WERI-Rb-1 (cell line): Measurements from ENCODE around the gene TMEM213.

ENCODE experiments used
- DNase-seq: peaks from one replicate; pipeline ENCODE4 v3.0.0-alpha.2; 2020
- H3K27ac ChIP-seq: fragments of 250-450 bp; sonication (Bioruptor Pico); 2 replicates; pipeline ENCODE4 v1.5.1; 2020; ENCODE audit warnings: mild to moderate bottlenecking, moderate library complexity
- H3K27me3 ChIP-seq: fragments of 250-450 bp; sonication (Bioruptor Pico); 2 replicates; pipeline ENCODE4 v1.5.1; 2021; ENCODE audit warnings: mild to moderate bottlenecking, low read depth, moderate library complexity; ENCODE audit not compliant: insufficient read depth, severe bottlenecking
- H3K36me3 ChIP-seq: fragments of 250-450 bp; sonication (Bioruptor Pico); 2 replicates; pipeline ENCODE4 v1.5.1; 2020; ENCODE audit warnings: mild to moderate bottlenecking, moderate library complexity
- H3K4me3 ChIP-seq: 2 replicates; pipeline ENCODE4 v1.5.1; 2011; ENCODE audit warnings: low read depth, mild to moderate bottlenecking, control low read depth, low read length
- H3K9me3 ChIP-seq: fragments of 250-450 bp; sonication (Bioruptor Pico); 2 replicates; pipeline ENCODE4 v1.5.1; 2021; ENCODE audit warnings: mild to moderate bottlenecking, moderate library complexity; ENCODE audit not compliant: severe bottlenecking
- CTCF ChIP-seq: IDR thresholded peaks from 2 replicates; pipeline ENCODE4 v1.5.1; 2011; ENCODE audit warnings: low read depth, mild to moderate bottlenecking, control low read depth, inconsistent platforms, low read length

Gene TMEM213

GRCh38 chr7:138854115-138854645 lies 56.4 kb downstream of the TMEM213 start:
- peaks cover 37% of the 10 kb centered on the region for H3K36me3 ChIP-seq
- no peak for DNase-seq
- H3K4me3 ChIP-seq = no peak overlapping the region
- H3K27me3 ChIP-seq = no peaks in the 10 kb centered on the region
- H3K27ac ChIP-seq = no peak overlapping the region
- no peak for TF ChIP-seq CTCF
- peaks cover 8% of the 10 kb centered on the region for H3K9me3 ChIP-seq

GRCh38 chr7:138857728-138858127 lies 59.9 kb downstream of the TMEM213 start:
- no peaks in the 10 kb centered on the region for H3K9me3 ChIP-seq
- no peaks in the 10 kb centered on the region for H3K27me3 ChIP-seq
- TF ChIP-seq CTCF = no peak
- no peak overlapping the region for H3K27ac ChIP-seq
- no peak overlapping the region for H3K4me3 ChIP-seq
- no peak for DNase-seq
- H3K36me3 ChIP-seq = peaks cover 20% of the 10 kb centered on the region; the same call in 1 of the 2 replicates

GRCh38 chr7:138861051-138861450 lies 63.3 kb downstream of the TMEM213 start:
- Histone ChIP-seq H3K4me3 (no peak overlapping the region), H3K36me3 (peaks cover 20% of the 10 kb centered on the region; the same call in 1 of the 2 replicates), H3K9me3 (no peaks in the 10 kb centered on the region), H3K27ac (no peak overlapping the region), H3K27me3 (no peaks in the 10 kb centered on the region)
- no peak for TF ChIP-seq CTCF
- no peak for DNase-seq

GRCh38 chr7:138863931-138864330 lies 66.1 kb downstream of the TMEM213 start:
- DNase-seq = no peak
- Histone ChIP-seq H3K36me3 (peaks cover 10% of the 10 kb centered on the region), H3K27ac (no peak overlapping the region), H3K9me3 (no peaks in the 10 kb centered on the region), H3K27me3 (no peaks in the 10 kb centered on the region), H3K4me3 (no peak overlapping the region)
- TF ChIP-seq CTCF = no peak

GRCh38 chr7:138864667-138865066 lies 66.9 kb downstream of the TMEM213 start:
- Histone ChIP-seq H3K36me3 (peaks cover 10% of the 10 kb centered on the region), H3K4me3 (no peak overlapping the region), H3K27me3 (no peaks in the 10 kb centered on the region), H3K27ac (no peak overlapping the region), H3K9me3 (no peaks in the 10 kb centered on the region)
- DNase-seq = no peak
- no peak for TF ChIP-seq CTCF

GRCh38 chr7:138865843-138866242 lies 68.0 kb downstream of the TMEM213 start:
- no peaks in the 10 kb centered on the region for H3K9me3 ChIP-seq
- H3K27ac ChIP-seq = no peak overlapping the region
- H3K27me3 ChIP-seq = no peaks in the 10 kb centered on the region
- H3K4me3 ChIP-seq = no peak overlapping the region
- peak; percentile 53; the same call in 1 of the 2 replicates for TF ChIP-seq CTCF
- peaks cover 13% of the 10 kb centered on the region for H3K36me3 ChIP-seq
- peak; percentile 16 for DNase-seq
